PC-9 (cell line): ENCODE results near the gene CCDC124.
"Not testable (repeated sequence)": the region's sequence is repeated elsewhere in the genome, so short reads cannot be mapped to it uniquely, and the experiment has no call there.

Experiments used
- EZH2 ChIP-seq: fragments of 200-600 bp; sonication (generic); IDR thresholded peaks from 2 replicates; pipeline ENCODE4 v1.8.0; 2017; ENCODE audit warnings: antibody characterized with exemption, low read depth
- TF ChIP-seq, protein P1 (sequence below): fragments of 200-600 bp; sonication (generic); conservative IDR thresholded peaks from 2 replicates; pipeline ENCODE4 v1.6.1; 2017; ENCODE audit warnings: mixed run types, antibody characterized with exemption, mild to moderate bottlenecking, moderate library complexity

DNA sequence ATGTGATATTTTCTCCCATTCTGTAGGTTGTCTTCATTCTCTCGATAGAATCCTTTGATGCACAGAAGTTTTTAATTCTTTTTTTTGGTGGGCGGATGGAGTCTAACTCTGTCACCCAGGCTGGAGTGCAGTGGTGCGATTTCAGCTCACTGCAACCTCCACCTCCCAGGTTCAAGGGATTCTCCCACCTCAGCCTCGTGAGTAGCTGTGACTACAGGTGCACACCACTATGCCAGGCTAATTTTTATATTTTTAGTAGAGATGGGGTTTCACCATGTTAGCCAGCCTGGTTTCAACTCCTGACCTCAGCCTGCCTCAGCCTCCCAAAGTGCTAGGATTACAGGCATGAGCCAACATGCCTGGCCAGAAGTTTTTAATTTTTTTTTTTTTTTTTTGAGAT is 45.6 kb upstream of the CCDC124 start:
- TF ChIP-seq, protein P1, sequence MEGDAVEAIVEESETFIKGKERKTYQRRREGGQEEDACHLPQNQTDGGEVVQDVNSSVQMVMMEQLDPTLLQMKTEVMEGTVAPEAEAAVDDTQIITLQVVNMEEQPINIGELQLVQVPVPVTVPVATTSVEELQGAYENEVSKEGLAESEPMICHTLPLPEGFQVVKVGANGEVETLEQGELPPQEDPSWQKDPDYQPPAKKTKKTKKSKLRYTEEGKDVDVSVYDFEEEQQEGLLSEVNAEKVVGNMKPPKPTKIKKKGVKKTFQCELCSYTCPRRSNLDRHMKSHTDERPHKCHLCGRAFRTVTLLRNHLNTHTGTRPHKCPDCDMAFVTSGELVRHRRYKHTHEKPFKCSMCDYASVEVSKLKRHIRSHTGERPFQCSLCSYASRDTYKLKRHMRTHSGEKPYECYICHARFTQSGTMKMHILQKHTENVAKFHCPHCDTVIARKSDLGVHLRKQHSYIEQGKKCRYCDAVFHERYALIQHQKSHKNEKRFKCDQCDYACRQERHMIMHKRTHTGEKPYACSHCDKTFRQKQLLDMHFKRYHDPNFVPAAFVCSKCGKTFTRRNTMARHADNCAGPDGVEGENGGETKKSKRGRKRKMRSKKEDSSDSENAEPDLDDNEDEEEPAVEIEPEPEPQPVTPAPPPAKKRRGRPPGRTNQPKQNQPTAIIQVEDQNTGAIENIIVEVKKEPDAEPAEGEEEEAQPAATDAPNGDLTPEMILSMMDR, result not testable (repeated sequence)
- TF ChIP-seq EZH2, result not testable (repeated sequence)
